Progenitor cell of endocrine pancreas (in vitro differentiated cells): ENCODE measurements around the gene DLGAP4. TPM values are rescaled to one million over a fixed set of nuclear protein-coding genes. Genes with fewer than 3 reads are reported as not detected.

Experiments
- DNase-seq: peaks from one replicate; pipeline ENCODE4 v3.0.0; 2021; ENCODE audit warnings: low spot score; ENCODE audit not compliant: unreplicated experiment
- H3K27ac Mint-ChIP-seq: 2 replicates; pipeline ENCODE4 v1.8.0; 2021; ENCODE audit warnings: mild to moderate bottlenecking, moderate library complexity, mixed read lengths
- H3K27me3 Mint-ChIP-seq: 2 replicates; pipeline ENCODE4 v1.8.0; 2021; ENCODE audit warnings: mixed read lengths
- H3K36me3 Mint-ChIP-seq: 2 replicates; pipeline ENCODE4 v1.8.0; 2022; ENCODE audit warnings: mixed read lengths; ENCODE audit not compliant: insufficient read depth
- H3K4me1 Mint-ChIP-seq: 2 replicates; pipeline ENCODE4 v1.8.0; 2021; ENCODE audit warnings: low read depth, mixed read lengths
- H3K4me3 Mint-ChIP-seq: 2 replicates; pipeline ENCODE4 v1.8.0; 2021; ENCODE audit warnings: low read depth, mild to moderate bottlenecking, moderate library complexity, mixed read lengths
- H3K9me3 Mint-ChIP-seq: 2 replicates; pipeline ENCODE4 v1.8.0; 2021; ENCODE audit warnings: low read depth, mixed read lengths
- CTCF ChIP-seq: fragments of 200-600 bp; sonication (generic); IDR thresholded peaks from one replicate; pipeline ENCODE4 v1.5.0; 2021; ENCODE audit warnings: antibody characterized with exemption, mild to moderate bottlenecking; ENCODE audit not compliant: unreplicated experiment
- total RNA-seq: library from RNA; stranded (reverse); gene quantifications from 2 replicates; pipeline ENCODE4 v1.2.1, GENCODE V29; 2021

Gene DLGAP4
- total RNA-seq, 1 donor from 2014 or later: 109 TPM

GRCh38 chr20:36418711-36419110 lies 112.6 kb downstream of the DLGAP4 start:
- Mint-ChIP-seq H3K4me3 (no peak overlapping the region), H3K4me1 (no peaks in the 10 kb centered on the region), H3K27me3 (peaks cover 6% of the 10 kb centered on the region), H3K9me3 (no peaks in the 10 kb centered on the region), H3K36me3 (no peaks in the 10 kb centered on the region), H3K27ac (no peak overlapping the region)
- no peak for TF ChIP-seq CTCF
- no peak for DNase-seq

GRCh38 chr20:36421641-36422040 lies 115.5 kb downstream of the DLGAP4 start:
- Mint-ChIP-seq H3K4me3 (no peak overlapping the region), H3K4me1 (no peaks in the 10 kb centered on the region), H3K27ac (no peak overlapping the region), H3K9me3 (no peaks in the 10 kb centered on the region), H3K36me3 (no peaks in the 10 kb centered on the region), H3K27me3 (peaks cover 11% of the 10 kb centered on the region)
- TF ChIP-seq CTCF: no peak
- no peak for DNase-seq

- no peaks in the 10 kb centered on the region for H3K9me3 Mint-ChIP-seq
- no peak overlapping the region for H3K4me3 Mint-ChIP-seq
- no peak for TF ChIP-seq CTCF
- no peaks in the 10 kb centered on the region for H3K36me3 Mint-ChIP-seq
- DNase-seq: no peak
- H3K27ac Mint-ChIP-seq: no peak overlapping the region
- no peaks in the 10 kb centered on the region for H3K4me1 Mint-ChIP-seq
- H3K27me3 Mint-ChIP-seq: peaks cover 11% of the 10 kb centered on the region
Measured at GRCh38 chr20:36424314-36424713, 118.2 kb downstream of the DLGAP4 start.

GRCh38 chr20:36425166-36425565 lies 119.0 kb downstream of the DLGAP4 start:
- Mint-ChIP-seq H3K4me1 (no peaks in the 10 kb centered on the region), H3K36me3 (no peaks in the 10 kb centered on the region), H3K4me3 (no peak overlapping the region), H3K27me3 (peaks cover 11% of the 10 kb centered on the region), H3K9me3 (no peaks in the 10 kb centered on the region), H3K27ac (no peak overlapping the region)
- no peak for DNase-seq
- TF ChIP-seq CTCF: no peak

GRCh38 chr20:36431604-36432003 lies 125.5 kb downstream of the DLGAP4 start:
- no peak for TF ChIP-seq CTCF
- Mint-ChIP-seq H3K36me3 (no peaks in the 10 kb centered on the region), H3K27ac (no peak overlapping the region), H3K9me3 (no peaks in the 10 kb centered on the region), H3K27me3 (peaks cover 19% of the 10 kb centered on the region), H3K4me1 (no peaks in the 10 kb centered on the region), H3K4me3 (no peak overlapping the region)
- no peak for DNase-seq
